Endodermal cell (in vitro differentiated cells): ENCODE data around the gene CDIPT. TPM values are rescaled to one million over a fixed set of nuclear protein-coding genes. Genes with fewer than 3 reads are reported as not detected.
"Not testable (repeated sequence)": the region's sequence is repeated elsewhere in the genome, so short reads cannot be mapped to it uniquely, and the experiment has no call there.

Source experiments
- DNase-seq: peaks from one replicate; pipeline ENCODE4 v3.0.0-alpha.2; 2017
- H3K27ac ChIP-seq: 2 replicates; pipeline ENCODE4 v1.5.1; 2013; ENCODE audit warnings: mild to moderate bottlenecking, low read depth, low read length, moderate library complexity
- H3K27me3 ChIP-seq: 2 replicates; pipeline ENCODE4 v1.6.1; 2013; ENCODE audit warnings: mild to moderate bottlenecking, low read length, moderate library complexity; ENCODE audit not compliant: insufficient read depth, control insufficient read depth, poor library complexity, severe bottlenecking
- H3K36me3 ChIP-seq: 2 replicates; pipeline ENCODE4 v1.7.0; 2013; ENCODE audit warnings: mild to moderate bottlenecking, low read length, moderate library complexity; ENCODE audit not compliant: control insufficient read depth, insufficient read depth
- H3K4me1 ChIP-seq: one replicate; pipeline ENCODE4 v1.7.0; 2013; ENCODE audit warnings: low read length; ENCODE audit not compliant: control insufficient read depth, insufficient read depth
- H3K4me3 ChIP-seq: 2 replicates; pipeline ENCODE4 v1.5.1; 2013; ENCODE audit warnings: mild to moderate bottlenecking, low read length, moderate library complexity
- H3K9ac ChIP-seq: 2 replicates; pipeline ENCODE4 v1.6.1; 2013; ENCODE audit warnings: mild to moderate bottlenecking, low read length, moderate library complexity; ENCODE audit not compliant: poor library complexity, severe bottlenecking; ENCODE audit errors: extremely low read depth
- H3K9me3 ChIP-seq: 2 replicates; pipeline ENCODE4 v1.6.1; 2013; ENCODE audit warnings: mild to moderate bottlenecking, low read length, moderate library complexity; ENCODE audit not compliant: control insufficient read depth
- H3K27ac Mint-ChIP-seq: 2 replicates; pipeline ENCODE4 v1.8.0; 2020; ENCODE audit warnings: mixed read lengths
- H3K27me3 Mint-ChIP-seq: 2 replicates; pipeline ENCODE4 v1.8.0; 2021; ENCODE audit warnings: mild to moderate bottlenecking, mixed read lengths; ENCODE audit not compliant: insufficient read depth
- H3K36me3 Mint-ChIP-seq: 2 replicates; pipeline ENCODE4 v1.8.0; 2020; ENCODE audit warnings: low read depth, mixed read lengths
- H3K4me1 Mint-ChIP-seq: 2 replicates; pipeline ENCODE4 v1.8.0; 2020; ENCODE audit warnings: mixed read lengths
- H3K4me3 Mint-ChIP-seq: 2 replicates; pipeline ENCODE4 v1.8.0; 2020; ENCODE audit warnings: mild to moderate bottlenecking, moderate library complexity, mixed read lengths
- H3K9me3 Mint-ChIP-seq: 2 replicates; pipeline ENCODE4 v1.8.0; 2020; ENCODE audit warnings: mild to moderate bottlenecking, mixed read lengths
- WGBS, 2 experiments: methylation state at CpG; one replicate each; pipeline versions ENCODE4 v1.1.5 to v1.1.7; 2013; ENCODE audit warnings: missing lambda C conversion rate in 2 of 2, mixed read lengths in 1 of 2; ENCODE audit not compliant: insufficient coverage in 1 of 2, insufficient read length in 1 of 2; 5-methylcytosine and 5-hydroxymethylcytosine counted together
- total RNA-seq, 2 donors: library from RNA; stranded (reverse); fragmentation: NEBNext Ultra II Directional in 1 of 2; extraction: Animal tissue kit (Norgen Biotek cat#: 25700) in 1 of 2; gene quantifications; 2 replicates in 1 of 2; 3 replicates in 1 of 2; pipeline ENCODE4 v1.2.1, GENCODE V29; 2021
- TF ChIP-seq, protein P1 (sequence below): fragments of 200-600 bp; sonication (generic); conservative IDR thresholded peaks from 2 replicates; pipeline ENCODE4 v1.5.0; 2021; ENCODE audit warnings: antibody characterized with exemption, mild to moderate bottlenecking

CDIPT gene
- total RNA-seq, 2 donors from 2014 or later, result 63.4 to 68.4 TPM

DNA sequence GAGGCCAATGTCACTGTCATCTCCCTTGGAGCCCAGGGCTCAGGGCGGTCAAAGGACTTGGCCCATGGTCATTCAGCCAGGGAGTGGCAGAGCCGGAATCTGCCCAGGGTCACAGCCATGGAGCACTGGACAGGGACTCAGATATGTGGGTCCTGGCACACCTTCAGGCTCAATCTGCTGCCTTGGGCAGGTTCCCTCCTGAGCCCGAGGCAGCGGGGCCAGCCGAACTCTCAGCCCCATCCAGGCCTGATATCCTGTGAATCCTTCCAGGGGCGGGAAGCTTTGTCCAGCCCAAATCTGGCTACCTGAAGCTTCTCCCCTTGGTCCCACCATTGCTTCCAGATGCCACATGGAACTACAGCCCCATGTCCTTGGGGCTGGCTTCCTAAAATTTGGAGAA lies 12.2 kb upstream of the CDIPT start:
- DNase-seq, result no peak
- H3K4me3 Mint-ChIP-seq, result no peak overlapping the region
- no peak overlapping the region for H3K27ac Mint-ChIP-seq
- Histone ChIP-seq H3K27ac (no peak overlapping the region), H3K9me3 (no peaks in the 10 kb centered on the region), H3K9ac (no peak overlapping the region), H3K4me1 (no peaks in the 10 kb centered on the region), H3K4me3 (no peak overlapping the region), H3K36me3 (peaks cover 7% of the 10 kb centered on the region), H3K27me3 (peaks cover 6% of the 10 kb centered on the region)
- peaks cover 20% of the 10 kb centered on the region for H3K27me3 Mint-ChIP-seq
- 88 to 95% methylated on average over 5 to 6 of the region's 6 CpGs for WGBS, 2 experiments
- peaks cover 17% of the 10 kb centered on the region for H3K36me3 Mint-ChIP-seq
- TF ChIP-seq, protein P1, sequence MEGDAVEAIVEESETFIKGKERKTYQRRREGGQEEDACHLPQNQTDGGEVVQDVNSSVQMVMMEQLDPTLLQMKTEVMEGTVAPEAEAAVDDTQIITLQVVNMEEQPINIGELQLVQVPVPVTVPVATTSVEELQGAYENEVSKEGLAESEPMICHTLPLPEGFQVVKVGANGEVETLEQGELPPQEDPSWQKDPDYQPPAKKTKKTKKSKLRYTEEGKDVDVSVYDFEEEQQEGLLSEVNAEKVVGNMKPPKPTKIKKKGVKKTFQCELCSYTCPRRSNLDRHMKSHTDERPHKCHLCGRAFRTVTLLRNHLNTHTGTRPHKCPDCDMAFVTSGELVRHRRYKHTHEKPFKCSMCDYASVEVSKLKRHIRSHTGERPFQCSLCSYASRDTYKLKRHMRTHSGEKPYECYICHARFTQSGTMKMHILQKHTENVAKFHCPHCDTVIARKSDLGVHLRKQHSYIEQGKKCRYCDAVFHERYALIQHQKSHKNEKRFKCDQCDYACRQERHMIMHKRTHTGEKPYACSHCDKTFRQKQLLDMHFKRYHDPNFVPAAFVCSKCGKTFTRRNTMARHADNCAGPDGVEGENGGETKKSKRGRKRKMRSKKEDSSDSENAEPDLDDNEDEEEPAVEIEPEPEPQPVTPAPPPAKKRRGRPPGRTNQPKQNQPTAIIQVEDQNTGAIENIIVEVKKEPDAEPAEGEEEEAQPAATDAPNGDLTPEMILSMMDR, result no peak
- peaks cover 2% of the 10 kb centered on the region for H3K9me3 Mint-ChIP-seq
- peaks cover 3% of the 10 kb centered on the region for H3K4me1 Mint-ChIP-seq

DNA sequence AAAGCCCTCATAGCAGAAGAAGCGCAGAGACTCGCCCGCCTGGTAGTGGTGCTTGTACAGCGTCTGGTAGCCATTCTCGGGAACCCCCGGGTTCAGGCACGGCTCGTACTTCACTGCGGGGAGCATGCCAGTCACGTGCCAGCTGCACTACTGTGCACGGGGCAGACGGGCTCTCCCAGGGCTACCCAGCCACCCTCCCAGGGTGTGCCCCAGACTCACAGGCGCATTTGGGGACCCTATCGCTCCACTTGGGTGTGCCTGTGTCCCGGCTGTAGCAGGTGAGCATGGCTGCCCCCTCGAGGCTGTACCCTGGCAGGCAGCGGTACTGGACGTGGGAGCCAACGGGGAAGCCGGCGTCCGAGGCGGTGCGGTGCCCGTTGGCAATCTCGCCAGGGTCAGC lies 10.3 kb upstream of the CDIPT start:
- Mint-ChIP-seq H3K27me3 (peaks cover 20% of the 10 kb centered on the region), H3K4me3 (no peak overlapping the region), H3K9me3 (peaks cover 2% of the 10 kb centered on the region), H3K27ac (no peak overlapping the region), H3K36me3 (peaks cover 10% of the 10 kb centered on the region), H3K4me1 (peaks cover 3% of the 10 kb centered on the region)
- Histone ChIP-seq H3K4me1 (no peaks in the 10 kb centered on the region), H3K27ac (no peak overlapping the region), H3K9ac (no peak overlapping the region), H3K36me3 (no peaks in the 10 kb centered on the region), H3K4me3 (no peak overlapping the region), H3K27me3 (peaks cover 6% of the 10 kb centered on the region), H3K9me3 (no peaks in the 10 kb centered on the region)
- DNase-seq, result no peak
- WGBS, 2 experiments, result 93 to 94% methylated on average over 23 to 26 of the region's 26 CpGs
- TF ChIP-seq, protein P1, result no peak

DNA sequence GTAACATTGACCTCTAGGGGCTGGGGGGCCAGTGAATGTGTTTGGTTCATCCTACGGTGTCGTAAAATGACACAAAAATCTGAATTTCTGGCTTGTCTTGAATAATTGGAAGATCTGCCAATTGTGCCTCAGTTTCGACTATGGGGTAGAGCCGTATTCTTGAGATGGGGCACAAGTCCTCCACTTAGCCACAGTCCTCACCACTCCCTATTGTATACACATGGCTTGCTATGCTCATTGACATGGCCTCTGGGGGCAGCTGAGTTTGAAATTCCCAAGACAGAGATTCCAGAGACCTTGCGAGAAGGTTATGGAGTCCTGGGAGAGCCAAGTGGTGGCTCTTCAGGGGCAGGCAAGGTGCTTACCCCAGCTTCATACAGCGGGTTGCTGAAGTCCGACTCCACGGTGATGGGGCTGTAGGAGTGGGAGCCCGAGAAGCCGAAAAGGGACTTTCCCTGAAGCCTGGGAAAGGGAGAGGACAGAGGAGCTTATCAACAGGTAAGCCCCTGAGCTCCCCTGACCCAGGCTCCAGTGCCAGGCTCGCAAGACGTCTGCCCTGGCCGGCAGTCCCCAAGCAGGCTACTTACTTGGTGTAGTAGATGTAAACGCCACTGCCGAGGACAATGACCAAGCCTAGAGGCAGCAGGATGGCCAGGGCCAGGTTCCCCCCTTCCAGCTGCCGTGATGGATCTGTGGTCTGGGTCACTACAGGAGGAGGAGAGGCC lies 9.0 kb upstream of the CDIPT start:
- Mint-ChIP-seq H3K9me3 (no peaks in the 10 kb centered on the region), H3K27me3 (peaks cover 13% of the 10 kb centered on the region), H3K27ac (no peak overlapping the region), H3K4me1 (no peaks in the 10 kb centered on the region), H3K36me3 (peaks cover 6% of the 10 kb centered on the region), H3K4me3 (no peak overlapping the region)
- 95 to 96% methylated on average over 10 to 16 of the region's 16 CpGs for WGBS, 2 experiments
- H3K4me1 ChIP-seq, result no peaks in the 10 kb centered on the region
- no peaks in the 10 kb centered on the region for H3K36me3 ChIP-seq
- H3K4me3 ChIP-seq, result no peak overlapping the region
- no peak overlapping the region for H3K9ac ChIP-seq
- TF ChIP-seq, protein P1, result no peak
- H3K9me3 ChIP-seq, result no peaks in the 10 kb centered on the region
- DNase-seq, result no peak
- no peak overlapping the region for H3K27ac ChIP-seq
- peaks cover 4% of the 10 kb centered on the region for H3K27me3 ChIP-seq

DNA sequence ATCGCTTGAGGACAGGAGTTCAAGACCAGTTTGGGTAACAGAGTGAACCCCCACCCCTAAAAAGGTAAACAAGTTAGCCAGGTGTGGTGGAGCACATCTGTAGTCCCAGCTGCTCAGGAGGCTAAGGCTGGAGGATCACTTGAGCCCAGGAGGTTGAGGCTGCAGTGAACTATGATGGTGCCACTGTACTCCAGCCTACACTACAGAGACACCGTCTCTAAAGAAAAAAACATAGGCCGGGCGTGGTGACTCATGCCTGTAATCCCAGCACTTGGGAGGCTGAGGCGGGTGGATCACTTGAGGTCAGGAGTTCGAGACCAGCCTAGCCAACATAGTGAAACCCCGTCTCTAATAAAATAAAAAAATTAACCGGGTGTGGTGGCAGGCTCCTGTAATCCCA lies 6.0 kb upstream of the CDIPT start:
- not testable (repeated sequence) for H3K27ac ChIP-seq, DNase-seq, H3K4me1 ChIP-seq, H3K9me3 Mint-ChIP-seq, H3K4me3 Mint-ChIP-seq, H3K4me1 Mint-ChIP-seq, H3K27ac Mint-ChIP-seq, H3K9ac ChIP-seq, H3K9me3 ChIP-seq, H3K36me3 Mint-ChIP-seq, H3K27me3 ChIP-seq, H3K4me3 ChIP-seq, H3K36me3 ChIP-seq, H3K27me3 Mint-ChIP-seq
- 96 to 100% methylated on average over 2 to 8 of the region's 8 CpGs for WGBS, 2 experiments
